Measurements from ENCODE around the gene OR6B3.
"Not testable (repeated sequence)": the region's sequence is repeated elsewhere in the genome, so short reads cannot be mapped to it uniquely, and the experiment has no call there.

The OR6B3 gene

DNA sequence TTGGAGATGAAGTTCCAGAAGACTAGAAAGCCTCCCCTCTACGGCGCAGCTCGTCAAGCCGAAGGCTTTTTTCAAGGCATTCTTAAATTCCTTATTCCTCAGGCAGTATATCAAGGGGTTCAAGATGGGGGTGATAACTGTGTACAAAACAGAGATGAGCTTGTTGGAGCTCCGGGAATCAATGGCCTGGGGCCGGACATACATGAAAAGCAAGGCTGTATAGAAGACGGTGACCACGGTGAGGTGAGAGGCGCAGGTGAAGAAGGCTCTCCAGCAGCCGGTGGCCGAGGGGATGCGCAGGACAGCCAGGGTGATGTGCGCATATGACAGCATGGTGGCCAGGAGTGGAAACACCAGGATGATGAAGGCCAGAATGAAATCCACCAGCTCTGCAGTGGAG, 8.2 kb downstream of the OR6B3 start:
- H3K27ac ChIP-seq, result no peak overlapping the region
- TF ChIP-seq, protein P1, sequence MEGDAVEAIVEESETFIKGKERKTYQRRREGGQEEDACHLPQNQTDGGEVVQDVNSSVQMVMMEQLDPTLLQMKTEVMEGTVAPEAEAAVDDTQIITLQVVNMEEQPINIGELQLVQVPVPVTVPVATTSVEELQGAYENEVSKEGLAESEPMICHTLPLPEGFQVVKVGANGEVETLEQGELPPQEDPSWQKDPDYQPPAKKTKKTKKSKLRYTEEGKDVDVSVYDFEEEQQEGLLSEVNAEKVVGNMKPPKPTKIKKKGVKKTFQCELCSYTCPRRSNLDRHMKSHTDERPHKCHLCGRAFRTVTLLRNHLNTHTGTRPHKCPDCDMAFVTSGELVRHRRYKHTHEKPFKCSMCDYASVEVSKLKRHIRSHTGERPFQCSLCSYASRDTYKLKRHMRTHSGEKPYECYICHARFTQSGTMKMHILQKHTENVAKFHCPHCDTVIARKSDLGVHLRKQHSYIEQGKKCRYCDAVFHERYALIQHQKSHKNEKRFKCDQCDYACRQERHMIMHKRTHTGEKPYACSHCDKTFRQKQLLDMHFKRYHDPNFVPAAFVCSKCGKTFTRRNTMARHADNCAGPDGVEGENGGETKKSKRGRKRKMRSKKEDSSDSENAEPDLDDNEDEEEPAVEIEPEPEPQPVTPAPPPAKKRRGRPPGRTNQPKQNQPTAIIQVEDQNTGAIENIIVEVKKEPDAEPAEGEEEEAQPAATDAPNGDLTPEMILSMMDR (IDR thresholded peaks at IDR 0.05), result no peak
- TF ChIP-seq ZFX (IDR thresholded peaks at IDR 0.05; ENCODE audit: borderline replicate concordance), result no peak

DNA sequence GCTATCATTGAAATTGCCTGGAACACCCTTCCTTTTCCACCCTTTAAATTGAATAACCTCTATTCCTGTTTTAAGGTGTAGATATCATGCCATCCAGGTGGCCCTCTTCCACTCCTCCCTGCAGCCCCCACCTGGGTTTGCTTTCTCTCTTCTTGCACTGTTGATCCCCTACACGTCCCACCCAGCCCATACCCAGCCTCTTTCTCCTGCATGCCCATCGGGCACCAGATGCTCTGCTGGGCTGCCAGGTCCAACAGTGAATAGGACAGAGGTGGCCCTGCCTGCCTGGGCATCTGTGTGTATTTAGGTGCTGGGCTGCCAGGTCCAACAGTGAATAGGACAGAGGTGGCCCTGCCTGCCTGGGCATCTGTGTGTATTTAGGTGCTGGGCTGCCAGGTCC, 9.2 kb downstream of the OR6B3 start:
- not testable (repeated sequence) for H3K27ac ChIP-seq

DNA sequence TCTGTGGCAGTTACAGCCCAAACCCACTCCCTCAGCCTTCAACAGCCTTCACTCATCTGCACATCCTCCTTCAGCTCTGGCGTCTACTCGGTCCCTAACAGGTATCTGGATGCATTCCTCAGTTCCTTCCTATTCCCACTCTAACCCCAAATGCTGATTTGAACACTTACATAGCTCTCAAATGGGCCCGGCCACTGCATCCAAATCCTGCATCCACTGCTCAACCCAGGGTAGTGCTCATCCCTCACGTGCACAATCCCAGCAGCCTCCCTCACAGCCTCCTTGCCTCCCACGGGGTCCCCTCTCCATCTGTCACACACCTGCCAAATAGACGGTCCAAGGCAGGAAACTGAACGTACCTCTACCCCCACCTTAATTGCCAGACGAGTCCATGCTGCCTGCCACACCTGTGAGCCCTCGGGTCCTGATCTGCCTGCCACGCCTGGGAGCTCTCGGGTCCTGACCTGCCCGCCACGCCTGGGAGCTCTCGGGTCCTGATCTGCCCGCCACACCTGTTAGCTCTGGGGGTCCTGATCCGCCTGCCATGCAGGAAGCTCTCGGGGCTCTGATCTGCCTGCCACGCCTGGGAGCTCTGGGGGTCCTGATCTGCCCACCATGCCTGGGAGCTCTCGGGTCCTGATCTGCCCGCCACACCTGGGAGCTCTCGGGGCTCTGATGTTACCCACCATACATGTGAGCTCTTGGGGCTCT, 9.9 kb downstream of the OR6B3 start:
- TF ChIP-seq, protein P1 (IDR thresholded peaks at IDR 0.05), result no peak
- TF ChIP-seq ZFX (IDR thresholded peaks at IDR 0.05; ENCODE audit: borderline replicate concordance), result no peak
- no peak overlapping the region for H3K27ac ChIP-seq

DNA sequence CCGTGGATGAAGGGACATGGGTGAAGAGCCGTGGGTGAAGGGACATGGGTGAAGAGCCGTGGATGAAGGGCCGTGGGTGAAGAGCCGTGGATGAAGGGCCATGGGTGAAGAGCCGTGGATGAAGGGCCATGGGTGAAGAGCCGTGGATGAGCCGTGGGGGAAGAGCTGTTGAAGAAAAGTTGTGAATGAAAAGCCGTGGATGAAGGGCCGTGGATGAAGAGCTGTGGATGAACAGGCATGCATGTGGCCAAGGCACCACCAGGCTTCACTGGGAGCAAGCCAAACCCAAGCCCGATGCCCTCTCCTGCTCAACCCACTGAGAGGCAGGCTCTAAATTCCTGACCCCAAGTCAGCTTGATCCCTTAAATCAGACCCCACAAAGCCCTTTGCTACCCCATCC, 10.6 kb downstream of the OR6B3 start:
- no peak overlapping the region for H3K27ac ChIP-seq
- TF ChIP-seq ZFX (IDR thresholded peaks at IDR 0.05; ENCODE audit: borderline replicate concordance), result no peak
- TF ChIP-seq, protein P1 (IDR thresholded peaks at IDR 0.05), result no peak

DNA sequence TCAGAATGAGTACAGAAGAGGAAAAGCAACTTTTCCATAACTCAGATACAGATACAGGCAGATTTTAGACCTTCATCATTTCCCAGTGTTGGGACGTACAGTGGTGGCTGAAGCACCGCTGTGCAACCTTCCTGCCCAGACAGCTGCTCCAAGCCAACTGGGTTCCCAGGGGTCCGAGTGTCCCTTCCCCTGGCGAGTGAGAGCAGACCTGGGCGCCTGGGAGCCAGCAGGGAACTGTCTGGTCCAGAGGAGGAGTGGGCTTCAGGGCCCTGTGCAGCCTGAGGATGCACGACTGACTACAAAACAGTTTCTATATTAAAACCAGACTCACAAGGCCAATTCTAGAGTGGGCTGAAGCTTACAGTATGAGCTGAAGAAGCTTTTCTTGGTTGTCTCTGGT, 12.0 kb downstream of the OR6B3 start:
- H3K27ac ChIP-seq, result no peak overlapping the region
- TF ChIP-seq ZFX (IDR thresholded peaks at IDR 0.05; ENCODE audit: borderline replicate concordance), result no peak
- TF ChIP-seq, protein P1 (IDR thresholded peaks at IDR 0.05), result no peak

DNA sequence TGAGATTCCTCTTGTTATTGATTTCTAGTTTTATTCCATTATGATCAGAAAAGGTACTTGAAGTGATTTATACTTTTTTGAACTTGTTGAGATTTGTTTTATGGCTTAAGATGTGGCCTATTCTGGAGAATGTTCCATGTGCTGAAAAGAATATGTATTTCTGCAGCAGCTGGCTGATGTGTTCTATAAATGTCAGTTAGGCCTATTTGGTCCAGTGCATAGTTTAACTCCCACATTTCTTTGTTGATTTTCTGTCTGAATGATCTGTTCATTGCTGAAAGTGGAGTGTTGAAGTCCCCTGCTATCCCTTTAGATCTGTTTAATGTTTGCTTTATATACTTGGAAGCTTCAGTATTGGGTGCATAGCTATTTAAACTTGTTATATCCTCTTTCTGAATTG, 16.0 kb downstream of the OR6B3 start:
- TF ChIP-seq, protein P1 (IDR thresholded peaks at IDR 0.05), result no peak
- no peak for TF ChIP-seq ZFX (IDR thresholded peaks at IDR 0.05; ENCODE audit: borderline replicate concordance)
- H3K27ac ChIP-seq, result no peak overlapping the region

DNA sequence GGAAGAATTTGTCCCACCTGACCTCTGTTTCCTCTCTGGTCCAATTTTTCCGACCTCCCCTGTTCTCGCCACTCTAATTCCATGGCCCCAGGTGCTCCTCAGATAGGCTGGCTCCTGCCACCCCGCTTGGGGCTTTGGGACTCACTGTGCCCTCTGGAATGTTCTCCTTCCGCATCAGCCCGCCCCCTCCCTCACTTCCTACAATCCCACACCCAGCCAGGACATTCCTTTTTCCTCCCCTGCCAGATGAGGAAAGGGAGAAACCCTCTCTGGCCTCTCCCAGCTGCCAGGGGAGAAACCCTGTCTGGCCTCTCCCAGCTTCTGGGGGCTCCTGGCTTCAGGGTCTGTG, 20.0 kb downstream of the OR6B3 start:
- no peak overlapping the region for H3K27ac ChIP-seq
- TF ChIP-seq, protein P1 (IDR thresholded peaks at IDR 0.05), result no peak
- no peak for TF ChIP-seq ZFX (IDR thresholded peaks at IDR 0.05; ENCODE audit: borderline replicate concordance)

Measured in 22Rv1 (cell line).